Hepatocyte (in vitro differentiated cells): ENCODE measurements around the gene MET.

Experiments
- CTCF ChIP-seq: fragments of 200-600 bp; sonication (generic); IDR thresholded peaks from 2 replicates; pipeline ENCODE4 v1.5.1; 2016; ENCODE audit warnings: antibody characterized with exemption, mild to moderate bottlenecking; ENCODE audit not compliant: poor library complexity
- EZH2 ChIP-seq: fragments of 200-600 bp; sonication (generic); IDR thresholded peaks from 2 replicates; pipeline ENCODE4 v1.6.1; 2016; ENCODE audit warnings: antibody characterized with exemption, mild to moderate bottlenecking, borderline replicate concordance
- EZH2phosphoT487 ChIP-seq: fragments of 200-600 bp; sonication (generic); IDR thresholded peaks from one replicate; pipeline ENCODE4 v1.6.1; 2018; ENCODE audit warnings: antibody characterized with exemption, mild to moderate bottlenecking, low read depth, moderate library complexity; ENCODE audit not compliant: unreplicated experiment, severe bottlenecking

- TF ChIP-seq CTCF (no peak), EZH2 (no peak), EZH2phosphoT487 (no peak)
Measured at GRCh38 chr7:116713918-116714317, 41.9 kb downstream of the MET start.
